Liver (tissue), 9 donors: ENCODE results near the gene TPK1. TPM values are rescaled to one million over a fixed set of nuclear protein-coding genes. Genes with fewer than 3 reads are reported as not detected.

Experiments used
- DNase-seq: peaks from one replicate; pipeline ENCODE4 v3.0.0-alpha.2; 2017; ENCODE audit warnings: low spot score
- H3K27ac ChIP-seq, 2 donors: one replicate each; pipeline ENCODE4 v1.7.0; 2013; ENCODE audit warnings: inconsistent platforms in 2 of 2, low read length in 2 of 2, control low read depth in 1 of 2, low read depth in 1 of 2, mild to moderate bottlenecking in 1 of 2
- H3K27me3 ChIP-seq, 4 donors: one replicate each; pipeline versions ENCODE4 v1.6.1 to v1.7.0; 2013; ENCODE audit warnings: low read length in 3 of 4, inconsistent platforms in 1 of 4, mild to moderate bottlenecking in 1 of 4, moderate library complexity in 1 of 4; ENCODE audit not compliant: control insufficient read depth in 4 of 4, insufficient read depth in 4 of 4
- H3K36me3 ChIP-seq, 4 donors: one replicate each; pipeline versions ENCODE4 v1.6.1 to v1.7.0; 2013; ENCODE audit warnings: low read length in 3 of 4, mild to moderate bottlenecking in 3 of 4, low read depth in 1 of 4, moderate library complexity in 1 of 4; ENCODE audit not compliant: control insufficient read depth in 4 of 4, insufficient read depth in 3 of 4
- H3K4me1 ChIP-seq, 4 donors: one replicate each; pipeline versions ENCODE4 v1.6.1 to v1.7.0; 2013; ENCODE audit warnings: low read length in 3 of 4, mild to moderate bottlenecking in 3 of 4, moderate library complexity in 1 of 4; ENCODE audit not compliant: control insufficient read depth in 4 of 4, insufficient read depth in 4 of 4
- H3K4me3 ChIP-seq, 3 donors: one replicate each; pipeline versions ENCODE4 v1.6.1 to v1.7.0; 2013; ENCODE audit warnings: low read length in 3 of 3, control low read depth in 1 of 3, low read depth in 1 of 3, mild to moderate bottlenecking in 1 of 3
- H3K9ac ChIP-seq, 2 donors: one replicate each; pipeline ENCODE4 v1.7.0; 2013; ENCODE audit warnings: low read length in 2 of 2, mild to moderate bottlenecking in 2 of 2, moderate library complexity in 2 of 2, control low read depth in 1 of 2, low read depth in 1 of 2
- H3K9me3 ChIP-seq, 4 donors: one replicate each; pipeline versions ENCODE4 v1.6.1 to v1.7.0; 2013; ENCODE audit warnings: low read length in 3 of 4; ENCODE audit not compliant: control insufficient read depth in 4 of 4
- ATF3 ChIP-seq: IDR thresholded peaks from 2 replicates; pipeline ENCODE4 v1.6.1; 2016; ENCODE audit warnings: antibody characterized with exemption
- CTCF ChIP-seq: fragments of 150-350 bp; IDR thresholded peaks from 2 replicates; pipeline ENCODE4 v1.5.1; 2017; ENCODE audit warnings: improper control_type of control experiment, low read depth, low read length; ENCODE audit not compliant: missing input control
- FOXA1 ChIP-seq: IDR thresholded peaks from 2 replicates; pipeline ENCODE4 v1.6.1; 2016; ENCODE audit warnings: antibody characterized with exemption
- FOXA2 ChIP-seq: IDR thresholded peaks from 2 replicates; pipeline ENCODE4 v1.6.1; 2016; ENCODE audit warnings: antibody characterized with exemption
- GABPA ChIP-seq, 2 donors: IDR thresholded peaks in 1 of 2; conservative IDR thresholded peaks in 1 of 2; 2 replicates each; pipeline ENCODE4 v1.6.1; 2016; ENCODE audit warnings: antibody characterized with exemption in 2 of 2, mild to moderate bottlenecking in 1 of 2, moderate library complexity in 1 of 2
- JUND ChIP-seq, 2 donors: IDR thresholded peaks; 2 replicates each; pipeline ENCODE4 v1.6.1; 2016; ENCODE audit warnings: antibody characterized with exemption in 2 of 2
- RAD21 ChIP-seq, 2 donors: IDR thresholded peaks; 2 replicates each; pipeline ENCODE4 v1.6.1; 2016; ENCODE audit warnings: antibody characterized with exemption in 2 of 2, mild to moderate bottlenecking in 2 of 2
- REST ChIP-seq: IDR thresholded peaks from 2 replicates; pipeline ENCODE4 v1.6.1; 2016; ENCODE audit warnings: antibody characterized with exemption, mild to moderate bottlenecking
- TAF1 ChIP-seq: conservative IDR thresholded peaks from 2 replicates; pipeline ENCODE4 v1.6.1; 2016; ENCODE audit warnings: antibody characterized with exemption, mild to moderate bottlenecking
- YY1 ChIP-seq: IDR thresholded peaks from 2 replicates; pipeline ENCODE4 v1.6.1; 2016; ENCODE audit warnings: antibody characterized with exemption, mild to moderate bottlenecking
- ZBTB33 ChIP-seq: IDR thresholded peaks from 2 replicates; pipeline ENCODE4 v1.6.1; 2016; ENCODE audit warnings: antibody characterized with exemption
- WGBS: extraction: QIAGEN DNeasy Blood & Tissue Kit; methylation state at CpG from one replicate; pipeline ENCODE4 v1.1.7; 2013; 5-methylcytosine and 5-hydroxymethylcytosine counted together
- polyA plus RNA-seq, 2 donors: library from polyadenylated mRNA; stranded (reverse) in 1 of 2; unstranded in 1 of 2; fragments of 200-250 nt in 1 of 2; fragments of >200 nt in 1 of 2; fragmentation: Nextera tagmentation in 1 of 2; extraction: Ambion mirVana in 1 of 2; gene quantifications; one replicate each; pipeline versions ENCODE4 v1.2.1 to v1.2.3, GENCODE V29; 2013 to 2015
- total RNA-seq, 2 donors: library from RNA; depleted of rRNA; stranded (reverse); fragments of >200 nt; gene quantifications; one replicate each; pipeline ENCODE4 v1.2.3, GENCODE V29; 2014
- donor health status: healthy.
- donor health status: healthy.
- donor health status: healthy.
- donor health status: healthy.
- donor health status: healthy.

The TPK1 gene
- total and polyA plus RNA-seq, 4 donors: 2.2 to 7.5 (median 3.3) TPM

GRCh38 chr7:144481833-144482232, 354.0 kb downstream of the TPK1 start:
- no peak overlapping the region for H3K9ac ChIP-seq
- no peaks in the 10 kb centered on the region for H3K9me3 ChIP-seq
- TF ChIP-seq JUND (IDR thresholded peaks at IDR 0.05): no peak
- TF ChIP-seq GABPA (IDR thresholded peaks at IDR 0.05 in 1 of 2, conservative IDR thresholded peaks at IDR 0.05 in 1 of 2): no peak
- TF ChIP-seq FOXA1: no peak
- TF ChIP-seq ZBTB33: no peak
- no peak for TF ChIP-seq RAD21 (IDR thresholded peaks at IDR 0.05)
- no peak for TF ChIP-seq YY1
- TF ChIP-seq CTCF: no peak
- TF ChIP-seq REST: no peak
- no peak for TF ChIP-seq FOXA2
- H3K27me3 ChIP-seq: no peaks in the 10 kb centered on the region
- 74% methylated on average over 3 of the region's 3 CpGs for WGBS
- DNase-seq: no peak
- no peak overlapping the region for H3K4me3 ChIP-seq
- H3K27ac ChIP-seq: no peak overlapping the region
- H3K4me1 ChIP-seq: no peaks in the 10 kb centered on the region
- H3K36me3 ChIP-seq: no peaks in the 10 kb centered on the region

- no peak overlapping the region for H3K27ac ChIP-seq
- TF ChIP-seq ATF3: no peak
- no peak for TF ChIP-seq TAF1
- no peaks in the 10 kb centered on the region for H3K27me3 ChIP-seq
- H3K36me3 ChIP-seq: no peaks in the 10 kb centered on the region
- no peak for DNase-seq
- whole genome bisulfite sequencing: 59% methylated on average over 1 of the region's 1 CpG
- H3K9me3 ChIP-seq: no peaks in the 10 kb centered on the region
- H3K4me3 ChIP-seq: no peak overlapping the region
- H3K4me1 ChIP-seq: peaks cover 0 to 8% (median 1%) of the 10 kb centered on the region in 4 donors
- no peak overlapping the region for H3K9ac ChIP-seq
Observed at GRCh38 chr7:144477348-144477747, 358.5 kb downstream of the TPK1 start.
